Liver (tissue), 9 donors: ENCODE results near the gene PRAC1. TPM values are rescaled to one million over a fixed set of nuclear protein-coding genes. Genes with fewer than 3 reads are reported as not detected.
A peak's percentile ranks its signal among the peaks of the same experiment; 100 is the strongest.

Experiments used
- DNase-seq: peaks from one replicate; pipeline ENCODE4 v3.0.0-alpha.2; 2017; ENCODE audit warnings: low spot score
- H3K27ac ChIP-seq, 2 donors: one replicate each; pipeline ENCODE4 v1.7.0; 2013; ENCODE audit warnings: inconsistent platforms in 2 of 2, low read length in 2 of 2, control low read depth in 1 of 2, low read depth in 1 of 2, mild to moderate bottlenecking in 1 of 2
- H3K27me3 ChIP-seq, 4 donors: one replicate each; pipeline versions ENCODE4 v1.6.1 to v1.7.0; 2013; ENCODE audit warnings: low read length in 3 of 4, inconsistent platforms in 1 of 4, mild to moderate bottlenecking in 1 of 4, moderate library complexity in 1 of 4; ENCODE audit not compliant: control insufficient read depth in 4 of 4, insufficient read depth in 4 of 4
- H3K36me3 ChIP-seq, 4 donors: one replicate each; pipeline versions ENCODE4 v1.6.1 to v1.7.0; 2013; ENCODE audit warnings: low read length in 3 of 4, mild to moderate bottlenecking in 3 of 4, low read depth in 1 of 4, moderate library complexity in 1 of 4; ENCODE audit not compliant: control insufficient read depth in 4 of 4, insufficient read depth in 3 of 4
- H3K4me1 ChIP-seq, 4 donors: one replicate each; pipeline versions ENCODE4 v1.6.1 to v1.7.0; 2013; ENCODE audit warnings: low read length in 3 of 4, mild to moderate bottlenecking in 3 of 4, moderate library complexity in 1 of 4; ENCODE audit not compliant: control insufficient read depth in 4 of 4, insufficient read depth in 4 of 4
- H3K4me3 ChIP-seq, 3 donors: one replicate each; pipeline versions ENCODE4 v1.6.1 to v1.7.0; 2013; ENCODE audit warnings: low read length in 3 of 3, control low read depth in 1 of 3, low read depth in 1 of 3, mild to moderate bottlenecking in 1 of 3
- H3K9ac ChIP-seq, 2 donors: one replicate each; pipeline ENCODE4 v1.7.0; 2013; ENCODE audit warnings: low read length in 2 of 2, mild to moderate bottlenecking in 2 of 2, moderate library complexity in 2 of 2, control low read depth in 1 of 2, low read depth in 1 of 2
- H3K9me3 ChIP-seq, 4 donors: one replicate each; pipeline versions ENCODE4 v1.6.1 to v1.7.0; 2013; ENCODE audit warnings: low read length in 3 of 4; ENCODE audit not compliant: control insufficient read depth in 4 of 4
- ATF3 ChIP-seq: IDR thresholded peaks from 2 replicates; pipeline ENCODE4 v1.6.1; 2016; ENCODE audit warnings: antibody characterized with exemption
- CTCF ChIP-seq: fragments of 150-350 bp; IDR thresholded peaks from 2 replicates; pipeline ENCODE4 v1.5.1; 2017; ENCODE audit warnings: improper control_type of control experiment, low read depth, low read length; ENCODE audit not compliant: missing input control
- EGR1 ChIP-seq, 2 donors: IDR thresholded peaks; 2 replicates each; pipeline ENCODE4 v1.6.1; 2016 to 2018; ENCODE audit warnings: antibody characterized with exemption in 2 of 2, low read depth in 2 of 2
- FOXA1 ChIP-seq: IDR thresholded peaks from 2 replicates; pipeline ENCODE4 v1.6.1; 2016; ENCODE audit warnings: antibody characterized with exemption
- FOXA2 ChIP-seq: IDR thresholded peaks from 2 replicates; pipeline ENCODE4 v1.6.1; 2016; ENCODE audit warnings: antibody characterized with exemption
- GABPA ChIP-seq, 2 donors: IDR thresholded peaks in 1 of 2; conservative IDR thresholded peaks in 1 of 2; 2 replicates each; pipeline ENCODE4 v1.6.1; 2016; ENCODE audit warnings: antibody characterized with exemption in 2 of 2, mild to moderate bottlenecking in 1 of 2, moderate library complexity in 1 of 2
- HNF4G ChIP-seq: IDR thresholded peaks from 2 replicates; pipeline ENCODE4 v1.6.1; 2016; ENCODE audit warnings: antibody characterized with exemption
- JUND ChIP-seq, 2 donors: IDR thresholded peaks; 2 replicates each; pipeline ENCODE4 v1.6.1; 2016; ENCODE audit warnings: antibody characterized with exemption in 2 of 2
- MAX ChIP-seq: IDR thresholded peaks from 2 replicates; pipeline ENCODE4 v1.6.1; 2016; ENCODE audit warnings: antibody characterized with exemption
- NR2F2 ChIP-seq: IDR thresholded peaks from 2 replicates; pipeline ENCODE4 v1.6.1; 2016; ENCODE audit warnings: antibody characterized with exemption
- REST ChIP-seq: IDR thresholded peaks from 2 replicates; pipeline ENCODE4 v1.6.1; 2016; ENCODE audit warnings: antibody characterized with exemption, mild to moderate bottlenecking
- RXRA ChIP-seq, 2 donors: IDR thresholded peaks; 2 replicates each; pipeline ENCODE4 v1.6.1; 2017 to 2018; ENCODE audit warnings: antibody characterized with exemption in 2 of 2, mild to moderate bottlenecking in 1 of 2
- TAF1 ChIP-seq: conservative IDR thresholded peaks from 2 replicates; pipeline ENCODE4 v1.6.1; 2016; ENCODE audit warnings: antibody characterized with exemption, mild to moderate bottlenecking
- ZBTB33 ChIP-seq: IDR thresholded peaks from 2 replicates; pipeline ENCODE4 v1.6.1; 2016; ENCODE audit warnings: antibody characterized with exemption
- WGBS: extraction: QIAGEN DNeasy Blood & Tissue Kit; methylation state at CpG from one replicate; pipeline ENCODE4 v1.1.7; 2013; 5-methylcytosine and 5-hydroxymethylcytosine counted together
- polyA plus RNA-seq, 2 donors: library from polyadenylated mRNA; stranded (reverse) in 1 of 2; unstranded in 1 of 2; fragments of 200-250 nt in 1 of 2; fragments of >200 nt in 1 of 2; fragmentation: Nextera tagmentation in 1 of 2; extraction: Ambion mirVana in 1 of 2; gene quantifications; one replicate each; pipeline versions ENCODE4 v1.2.1 to v1.2.3, GENCODE V29; 2013 to 2015
- total RNA-seq, 2 donors: library from RNA; depleted of rRNA; stranded (reverse); fragments of >200 nt; gene quantifications; one replicate each; pipeline ENCODE4 v1.2.3, GENCODE V29; 2014
- donor health status: healthy.
- donor health status: healthy.
- donor health status: healthy.
- donor health status: healthy.
- donor health status: healthy.

PRAC1 gene
- not detected for total RNA-seq
- not detected for polyA plus RNA-seq

GRCh38 chr17:48722201-48722907 lies at the start of gene PRAC1:
TSS of gene PRAC1 (minus strand) at chr17:48722518. CDS start at chr17:48722392, 126 bp downstream.
- H3K27ac ChIP-seq, result no peak within 1 kb of the TSS
- peaks cover 0 to 11% (median 0%) of the 10 kb centered on the region in 4 donors for H3K9me3 ChIP-seq
- peak within 1 kb of the TSS in 1 of 3 donors; percentile 6 for H3K4me3 ChIP-seq
- TF ChIP-seq EGR1 (IDR thresholded peaks at IDR 0.05; ENCODE audit: low read depth in 2 of 2), result no peak
- TF ChIP-seq CTCF, result no peak
- TF ChIP-seq ATF3, result no peak
- no peak for TF ChIP-seq ZBTB33
- TF ChIP-seq GABPA (IDR thresholded peaks at IDR 0.05 in 1 of 2, conservative IDR thresholded peaks at IDR 0.05 in 1 of 2), result no peak
- TF ChIP-seq HNF4G, result no peak
- no peak for TF ChIP-seq FOXA2
- no peak for TF ChIP-seq RXRA (IDR thresholded peaks at IDR 0.05)
- no peak for DNase-seq
- 13% methylated on average over 21 of the region's 21 CpGs for WGBS
- H3K27me3 ChIP-seq, result peaks cover 9 to 53% (median 29%) of the 10 kb centered on the region in 4 donors
- H3K9ac ChIP-seq, result no peak within 1 kb of the TSS
- no peaks in the 10 kb centered on the region for H3K36me3 ChIP-seq
- peaks cover 0 to 26% (median 5%) of the 10 kb centered on the region in 4 donors for H3K4me1 ChIP-seq

GRCh38 chr17:48770954-48771353 lies 48.6 kb upstream of the PRAC1 start:
- Histone ChIP-seq H3K27me3 (peaks cover 0 to 6% (median 0%) of the 10 kb centered on the region in 4 donors), H3K27ac (no peak overlapping the region), H3K4me1 (no peaks in the 10 kb centered on the region), H3K9ac (no peak overlapping the region), H3K36me3 (no peaks in the 10 kb centered on the region), H3K4me3 (no peak overlapping the region), H3K9me3 (no peaks in the 10 kb centered on the region)
- no peak for TF ChIP-seq JUND (IDR thresholded peaks at IDR 0.05)
- TF ChIP-seq NR2F2, result no peak
- DNase-seq, result no peak
- WGBS, result 68% methylated on average over 3 of the region's 3 CpGs

GRCh38 chr17:48769009-48769675 lies 46.8 kb upstream of the PRAC1 start:
- no peaks in the 10 kb centered on the region for H3K4me1 ChIP-seq
- H3K27ac ChIP-seq, result no peak overlapping the region
- peaks cover 0 to 6% (median 0%) of the 10 kb centered on the region in 4 donors for H3K27me3 ChIP-seq
- no peaks in the 10 kb centered on the region for H3K9me3 ChIP-seq
- DNase-seq, result no peak
- H3K4me3 ChIP-seq, result no peak overlapping the region
- H3K36me3 ChIP-seq, result no peaks in the 10 kb centered on the region
- 91% methylated on average over 5 of the region's 5 CpGs for WGBS
- no peak overlapping the region for H3K9ac ChIP-seq
- TF ChIP-seq HNF4G (no peak), TAF1 (no peak), REST (no peak), ZBTB33 (no peak), MAX (no peak), FOXA1 (no peak)
